ENCODE results near the gene PAPOLG. TPM values are rescaled to one million over a fixed set of nuclear protein-coding genes. Genes with fewer than 3 reads are reported as not detected.

The PAPOLG gene
- total and polyA plus RNA-seq, 2 of the 4 experiments (the other 2 are of a cell fraction): 3.5 to 12.4 TPM

DNA sequence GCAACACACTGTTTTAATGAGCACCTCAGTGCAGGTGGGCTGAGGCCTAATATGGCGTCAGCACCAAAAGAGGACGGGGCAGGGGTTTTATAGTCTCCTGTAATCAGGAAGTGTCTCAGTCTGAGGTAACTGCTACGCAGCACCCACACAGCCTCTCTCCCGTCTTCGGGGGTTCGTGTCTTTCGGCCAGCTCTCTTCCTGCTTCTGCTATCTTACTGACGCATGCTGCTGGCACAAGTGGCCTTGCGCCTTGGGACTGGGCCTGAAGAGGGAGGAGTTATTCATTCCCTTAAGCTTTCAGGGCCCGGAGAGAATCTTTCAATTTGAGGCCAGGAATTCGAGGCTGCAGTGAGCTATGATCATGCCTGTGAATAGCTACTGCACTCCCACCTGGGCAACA is 14.5 kb upstream of the PAPOLG start:
- H2AK9ac ChIP-seq (replicated peaks; ENCODE audit: low read depth, low read length, poor library complexity): no peak overlapping the region
- H3K4me1 ChIP-seq (ENCODE audit: control insufficient read depth, insufficient read depth, low read length): no peaks in the 10 kb centered on the region
- no peak overlapping the region for H2BK120ac ChIP-seq (ENCODE audit: low read depth, low read length)
- no peak overlapping the region for H3K23ac ChIP-seq (ENCODE audit: low read depth, low read length)
- in situ Hi-C loops (cut with MboI; ENCODE audit: low sequenced_read_pairs) (no loop called here), dilution Hi-C loops (cut with HindIII; ENCODE audit: low sequenced_read_pairs, unreplicated experiment) (no loop called here), intact Hi-C loops (cut with micrococcal nuclease) (no loop called here)
- H3K18ac ChIP-seq (ENCODE audit: low read depth, low read length): no peak overlapping the region
- H2AK5ac ChIP-seq (ENCODE audit: low read depth, low read length): no peak overlapping the region
- no peak overlapping the region for H3K4me3 ChIP-seq (ENCODE audit: insufficient read depth, low read depth, low read length)
- H3K9ac ChIP-seq (ENCODE audit: low read depth, low read length): no peak overlapping the region
- no CpG with 5 or more reads among the region's 11 CpGs for WGBS, 2 experiments (ENCODE audit: extremely low coverage in 2 of 2, insufficient read length in 1 of 2)
- H2BK15ac ChIP-seq (ENCODE audit: low read depth, low read length): no peak overlapping the region
- TF ChIP-seq CHD1 (IDR thresholded peaks at IDR 0.05; ENCODE audit: low read depth, low read length) (no peak), RCOR1 (IDR thresholded peaks at IDR 0.05; ENCODE audit: insufficient replicate concordance, low read length) (no peak), NFE2L2 (IDR thresholded peaks at IDR 0.05; ENCODE audit: low read depth, low read length) (no peak), MAFK (IDR thresholded peaks at IDR 0.05; ENCODE audit: low read depth, low read length) (no peak), SMC3 (IDR thresholded peaks at IDR 0.05; ENCODE audit: low read depth, low read length) (no peak), RAD21 (IDR thresholded peaks at IDR 0.05; ENCODE audit: low read length) (no peak), FOS (IDR thresholded peaks at IDR 0.05; ENCODE audit: low read depth, low read length) (no peak), RFX5 (IDR thresholded peaks at IDR 0.05; ENCODE audit: low read depth, low read length) (no peak), MXI1 (IDR thresholded peaks at IDR 0.05; ENCODE audit: borderline replicate concordance, low read depth, low read length) (no peak), POLR2A (IDR thresholded peaks at IDR 0.05; ENCODE audit: low read depth, low read length) (no peak), MAZ (IDR thresholded peaks at IDR 0.05; ENCODE audit: borderline replicate concordance, low read depth, low read length) (no peak)
- TF ChIP-seq, protein P1, sequence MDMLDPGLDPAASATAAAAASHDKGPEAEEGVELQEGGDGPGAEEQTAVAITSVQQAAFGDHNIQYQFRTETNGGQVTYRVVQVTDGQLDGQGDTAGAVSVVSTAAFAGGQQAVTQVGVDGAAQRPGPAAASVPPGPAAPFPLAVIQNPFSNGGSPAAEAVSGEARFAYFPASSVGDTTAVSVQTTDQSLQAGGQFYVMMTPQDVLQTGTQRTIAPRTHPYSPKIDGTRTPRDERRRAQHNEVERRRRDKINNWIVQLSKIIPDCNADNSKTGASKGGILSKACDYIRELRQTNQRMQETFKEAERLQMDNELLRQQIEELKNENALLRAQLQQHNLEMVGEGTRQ (IDR thresholded peaks at IDR 0.05; ENCODE audit: low read depth, low read length): no peak
- no peaks in the 10 kb centered on the region for H4K20me1 ChIP-seq (ENCODE audit: insufficient read depth, low read length)
- ATAC-seq (ENCODE audit: low read depth): no peak
- no peaks in the 10 kb centered on the region for H3K9me1 ChIP-seq (ENCODE audit: insufficient read depth, low read length)
- no peak overlapping the region for H2BK5ac ChIP-seq (ENCODE audit: low read depth, low read length, poor library complexity, severe bottlenecking)
- no peak for DNase-seq
- ChIA-PET POLR2A (ENCODE audit: unreplicated experiment) (no interaction called here), CTCF (no interaction called here)
- BruUV-seq (replicated peaks): no TSS peak
- no peak overlapping the region for H3K56ac ChIP-seq (ENCODE audit: extremely low read depth, insufficient read depth, low read length)
- no peak overlapping the region for H2BK20ac ChIP-seq (ENCODE audit: low read depth, low read length)
- no peak overlapping the region for H3K27ac ChIP-seq (ENCODE audit: insufficient read depth, low read length)
- H3K36me3 ChIP-seq (ENCODE audit: control insufficient read depth, insufficient read depth, low read length): no peaks in the 10 kb centered on the region
- no peak overlapping the region for H4K91ac ChIP-seq (ENCODE audit: insufficient read depth, low read depth, low read length)
- H3K27me3 ChIP-seq (ENCODE audit: control insufficient read depth, insufficient read depth, low read length): peaks cover 16% of the 10 kb centered on the region
- no peaks in the 10 kb centered on the region; the same call in 1 of the 2 replicates for H3K9me3 ChIP-seq (ENCODE audit: control insufficient read depth, insufficient read depth, low read length)
- no peak overlapping the region for H2AFZ ChIP-seq (replicated peaks; ENCODE audit: low read length, poor library complexity)
- H3K79me1 ChIP-seq (ENCODE audit: low read depth in 1 of 2, low read length in 2 of 2): no peaks in the 10 kb centered on the region
- no peak overlapping the region for H4K5ac ChIP-seq (ENCODE audit: low read depth, low read length)
- H3K4me2 ChIP-seq (ENCODE audit: low read depth, low read length): no peak overlapping the region
- no peak overlapping the region for H3K14ac ChIP-seq (replicated peaks; ENCODE audit: low read depth, low read length)
- H4K8ac ChIP-seq (ENCODE audit: low read depth in 2 of 2, low read length in 2 of 2): no peak overlapping the region
- no peak overlapping the region for H3K4ac ChIP-seq (ENCODE audit: low read depth, low read length)
